ENCODE results near the gene EBI3. TPM values are rescaled to one million over a fixed set of nuclear protein-coding genes. Genes with fewer than 3 reads are reported as not detected.

The EBI3 gene
- total RNA-seq, 1 experiment from 2014 or later, result 3.0 TPM

- no peaks in the 10 kb centered on the region for H3K36me3 ChIP-seq (ENCODE audit: control insufficient read depth, insufficient read depth, low read length)
- ATAC-seq, result no peak
- no peaks in the 10 kb centered on the region; the same call in 1 of the 2 replicates for H3K27me3 ChIP-seq (ENCODE audit: control insufficient read depth, insufficient read depth, low read length)
- POLR2A ChIA-PET, result no interaction called here
- in situ Hi-C loops (cut with HindIII; ENCODE audit: low pct_unique_long_range_greater_than_20kb, low sequenced_read_pairs) (no loop called here), intact Hi-C loops (cut with micrococcal nuclease; ENCODE audit: unreplicated experiment) (no loop called here)
- TF ChIP-seq, protein P1, sequence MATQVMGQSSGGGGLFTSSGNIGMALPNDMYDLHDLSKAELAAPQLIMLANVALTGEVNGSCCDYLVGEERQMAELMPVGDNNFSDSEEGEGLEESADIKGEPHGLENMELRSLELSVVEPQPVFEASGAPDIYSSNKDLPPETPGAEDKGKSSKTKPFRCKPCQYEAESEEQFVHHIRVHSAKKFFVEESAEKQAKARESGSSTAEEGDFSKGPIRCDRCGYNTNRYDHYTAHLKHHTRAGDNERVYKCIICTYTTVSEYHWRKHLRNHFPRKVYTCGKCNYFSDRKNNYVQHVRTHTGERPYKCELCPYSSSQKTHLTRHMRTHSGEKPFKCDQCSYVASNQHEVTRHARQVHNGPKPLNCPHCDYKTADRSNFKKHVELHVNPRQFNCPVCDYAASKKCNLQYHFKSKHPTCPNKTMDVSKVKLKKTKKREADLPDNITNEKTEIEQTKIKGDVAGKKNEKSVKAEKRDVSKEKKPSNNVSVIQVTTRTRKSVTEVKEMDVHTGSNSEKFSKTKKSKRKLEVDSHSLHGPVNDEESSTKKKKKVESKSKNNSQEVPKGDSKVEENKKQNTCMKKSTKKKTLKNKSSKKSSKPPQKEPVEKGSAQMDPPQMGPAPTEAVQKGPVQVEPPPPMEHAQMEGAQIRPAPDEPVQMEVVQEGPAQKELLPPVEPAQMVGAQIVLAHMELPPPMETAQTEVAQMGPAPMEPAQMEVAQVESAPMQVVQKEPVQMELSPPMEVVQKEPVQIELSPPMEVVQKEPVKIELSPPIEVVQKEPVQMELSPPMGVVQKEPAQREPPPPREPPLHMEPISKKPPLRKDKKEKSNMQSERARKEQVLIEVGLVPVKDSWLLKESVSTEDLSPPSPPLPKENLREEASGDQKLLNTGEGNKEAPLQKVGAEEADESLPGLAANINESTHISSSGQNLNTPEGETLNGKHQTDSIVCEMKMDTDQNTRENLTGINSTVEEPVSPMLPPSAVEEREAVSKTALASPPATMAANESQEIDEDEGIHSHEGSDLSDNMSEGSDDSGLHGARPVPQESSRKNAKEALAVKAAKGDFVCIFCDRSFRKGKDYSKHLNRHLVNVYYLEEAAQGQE (IDR thresholded peaks at IDR 0.05; ENCODE audit: insufficient read depth in 1 of 2, low read depth in 2 of 2, low read length in 1 of 2), result no peak
- no peak for TF ChIP-seq POLR2AphosphoS5 (IDR thresholded peaks at IDR 0.05; ENCODE audit: low read depth, low read length)
- TF ChIP-seq SIN3A (IDR thresholded peaks at IDR 0.05; ENCODE audit: borderline replicate concordance, insufficient read depth, low read depth, low read length), result no peak
- TF ChIP-seq TCF7L2 (IDR thresholded peaks at IDR 0.05; ENCODE audit: low read depth, low read length), result no peak
- no peak for TF ChIP-seq CTCF (IDR thresholded peaks at IDR 0.05)
- no TSS peak for BruUV-seq (replicated peaks)
- H3K4me3 ChIP-seq (ENCODE audit: low read depth in 2 of 2, low read length in 2 of 2), result no peak overlapping the region
- no peak overlapping the region for H3K27ac ChIP-seq (ENCODE audit: low read length)
- CTCF ChIA-PET, result no interaction called here
- no peak for DNase-seq (ENCODE audit: low read depth, low spot score)
- H3K9me3 ChIP-seq (ENCODE audit: control insufficient read depth, insufficient read depth, low read depth, low read length), result no peaks in the 10 kb centered on the region
- no peaks in the 10 kb centered on the region for H3K4me1 ChIP-seq (ENCODE audit: control insufficient read depth, insufficient read depth, low read length)
These were observed 47.9 kb downstream of the EBI3 start for GRCh38 chr19:4277191-4277696.

DNA sequence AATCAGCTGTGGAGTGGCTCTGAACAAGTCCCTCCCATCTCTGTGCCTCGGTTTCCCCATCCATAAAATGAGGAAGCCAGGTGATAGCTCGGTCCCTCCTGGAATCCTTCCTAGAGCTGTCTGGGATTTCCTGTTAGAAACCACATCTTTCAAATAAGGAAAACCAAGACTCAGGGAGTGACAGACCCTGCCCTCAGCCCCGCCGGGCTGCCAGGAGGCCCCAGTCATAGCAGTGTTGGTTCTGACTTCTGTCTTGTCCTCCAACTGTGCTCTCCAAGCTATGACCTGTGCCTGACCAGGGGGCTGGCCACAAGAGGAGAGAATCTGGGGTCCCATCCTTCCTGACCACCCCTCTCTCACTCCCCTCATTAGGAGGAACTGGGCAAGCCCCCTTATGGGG is 48.7 kb downstream of the EBI3 start:
- ATAC-seq (no peak), DNase-seq (ENCODE audit: low read depth, low spot score) (no peak)
- H3K27ac ChIP-seq (ENCODE audit: low read length), result no peak overlapping the region
- intact Hi-C loops (cut with micrococcal nuclease; ENCODE audit: unreplicated experiment), result no loop called here
- in situ Hi-C loops (cut with HindIII; ENCODE audit: low pct_unique_long_range_greater_than_20kb, low sequenced_read_pairs), result no loop called here
- no peak overlapping the region for H3K4me3 ChIP-seq (ENCODE audit: low read depth in 2 of 2, low read length in 2 of 2)
- BruUV-seq (replicated peaks), result no TSS peak
- CTCF ChIA-PET, result no interaction called here
- no peaks in the 10 kb centered on the region for H3K4me1 ChIP-seq (ENCODE audit: control insufficient read depth, insufficient read depth, low read length)
- no peaks in the 10 kb centered on the region for H3K36me3 ChIP-seq (ENCODE audit: control insufficient read depth, insufficient read depth, low read length)
- TF ChIP-seq, protein P1 (IDR thresholded peaks at IDR 0.05; ENCODE audit: insufficient read depth in 1 of 2, low read depth in 2 of 2, low read length in 1 of 2), result no peak
- TF ChIP-seq POLR2AphosphoS5 (IDR thresholded peaks at IDR 0.05; ENCODE audit: low read depth, low read length) (no peak), TCF7L2 (IDR thresholded peaks at IDR 0.05; ENCODE audit: low read depth, low read length) (no peak), CTCF (IDR thresholded peaks at IDR 0.05) (no peak)
- POLR2A ChIA-PET, result interaction anchor here (0.6 kb wide), 1 partner anchor 68 kb away, joined by 5 read pairs; no protein-coding TSS in a partner anchor
- H3K27me3 ChIP-seq (ENCODE audit: control insufficient read depth, insufficient read depth, low read length), result no peaks in the 10 kb centered on the region; the same call in 1 of the 2 replicates
- no peaks in the 10 kb centered on the region for H3K9me3 ChIP-seq (ENCODE audit: control insufficient read depth, insufficient read depth, low read depth, low read length)

Measured in Panc1 (cell line).